ENCODE measurements around the gene MPDU1.
"Not testable (repeated sequence)": the region's sequence is repeated elsewhere in the genome, so short reads cannot be mapped to it uniquely, and the experiment has no call there.

MPDU1 gene

DNA sequence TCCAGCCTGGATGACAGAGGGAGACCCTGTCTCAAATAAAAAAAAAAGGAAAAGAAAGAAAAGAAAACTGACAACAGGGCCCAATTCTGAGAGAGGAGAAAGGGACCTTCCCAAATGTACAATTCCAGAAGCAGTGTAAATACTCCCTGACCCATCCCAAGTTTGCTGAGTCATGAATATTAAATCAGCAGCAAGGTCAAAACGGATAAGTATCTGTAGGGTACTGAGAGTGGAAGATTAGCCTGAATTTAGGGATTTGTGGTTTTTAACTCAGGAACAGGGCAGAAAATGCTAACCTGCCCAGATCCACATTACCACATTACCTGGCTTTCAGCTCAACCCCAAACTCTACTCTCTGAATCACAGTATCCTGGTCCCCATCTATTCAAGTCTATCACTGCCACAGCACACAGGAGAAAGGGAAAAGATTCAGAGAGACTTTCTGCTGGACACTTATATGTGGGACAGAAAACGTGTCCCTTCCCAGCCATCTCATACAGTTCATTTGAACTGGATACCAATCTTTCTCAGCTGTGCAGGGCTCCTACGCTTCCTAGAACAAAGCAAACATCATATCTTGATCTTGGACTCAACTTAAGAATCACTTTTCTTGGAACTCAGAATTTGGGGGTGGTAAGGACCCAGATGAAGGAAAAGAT lies 28.1 kb downstream of the MPDU1 start:
- Histone ChIP-seq H3K9ac (ENCODE audit: low read depth, low read length) (no peak overlapping the region), H3K36me3 (ENCODE audit: insufficient read depth, low read length) (no peaks in the 10 kb centered on the region), H3K9me3 (ENCODE audit: control insufficient read depth, insufficient read depth, low read length) (no peaks in the 10 kb centered on the region), H3K4me1 (ENCODE audit: insufficient read depth, low read length) (no peaks in the 10 kb centered on the region; the same call in 1 of the 2 replicates)

DNA sequence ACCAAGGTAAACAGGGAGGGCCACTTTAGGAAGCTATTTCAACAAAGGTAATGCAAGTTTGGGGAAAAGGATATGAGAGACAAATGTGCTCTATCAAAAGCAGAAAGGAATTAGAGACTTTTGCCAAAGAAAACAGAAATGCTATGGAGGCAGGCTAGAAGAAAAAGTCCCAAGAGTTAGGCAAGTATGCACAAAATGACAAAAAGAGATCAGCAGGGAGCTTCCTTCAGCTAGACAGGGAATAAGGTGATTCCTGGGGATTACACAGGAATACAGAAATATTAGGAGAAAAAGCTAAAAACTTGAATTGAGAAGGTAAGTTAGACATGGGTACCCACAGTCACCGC lies 28.6 kb downstream of the MPDU1 start:
- no peaks in the 10 kb centered on the region for H3K36me3 ChIP-seq (ENCODE audit: insufficient read depth, low read length)
- no peaks in the 10 kb centered on the region for H3K9me3 ChIP-seq (ENCODE audit: control insufficient read depth, insufficient read depth, low read length)
- no peaks in the 10 kb centered on the region; the same call in 1 of the 2 replicates for H3K4me1 ChIP-seq (ENCODE audit: insufficient read depth, low read length)
- no peak overlapping the region for H3K9ac ChIP-seq (ENCODE audit: low read depth, low read length)

DNA sequence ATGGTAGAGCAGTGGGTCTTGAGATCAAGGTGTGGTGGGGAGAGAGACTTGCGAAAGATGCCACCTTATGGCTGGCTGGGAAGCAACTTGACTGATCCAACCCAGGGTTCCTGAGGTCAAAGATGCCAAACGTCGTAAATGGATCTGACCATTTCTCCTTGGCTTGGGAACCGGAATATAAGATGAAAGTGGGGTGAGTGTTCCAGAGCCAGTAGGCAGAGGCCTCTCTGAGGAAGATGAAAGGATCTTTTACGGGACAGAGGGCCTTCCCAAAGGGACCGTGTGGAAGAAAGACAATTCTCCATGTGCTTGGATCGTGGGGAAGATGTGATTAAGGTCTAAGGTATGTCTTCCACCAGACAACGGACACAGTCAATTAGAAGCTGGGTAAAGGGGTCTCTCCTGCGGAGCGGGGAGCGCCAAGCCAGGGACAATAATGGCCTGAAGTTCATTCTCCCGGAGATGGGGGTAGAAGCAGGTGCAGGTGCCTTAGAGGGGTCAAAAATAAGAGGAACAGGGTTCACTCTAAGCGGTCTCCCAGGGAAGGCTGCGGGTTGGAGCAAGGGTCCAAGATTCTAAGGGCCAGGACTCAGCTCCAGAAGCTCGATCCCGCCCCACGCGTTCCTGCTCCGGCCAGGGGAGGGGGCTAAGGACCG lies 30.2 kb downstream of the MPDU1 start:
- H3K9ac ChIP-seq (ENCODE audit: low read depth, low read length): peak overlapping the region; percentile 84
- H3K4me1 ChIP-seq (ENCODE audit: insufficient read depth, low read length): no peaks in the 10 kb centered on the region; the same call in 1 of the 2 replicates
- no peaks in the 10 kb centered on the region for H3K36me3 ChIP-seq (ENCODE audit: insufficient read depth, low read length)
- H3K9me3 ChIP-seq (ENCODE audit: control insufficient read depth, insufficient read depth, low read length): no peaks in the 10 kb centered on the region

DNA sequence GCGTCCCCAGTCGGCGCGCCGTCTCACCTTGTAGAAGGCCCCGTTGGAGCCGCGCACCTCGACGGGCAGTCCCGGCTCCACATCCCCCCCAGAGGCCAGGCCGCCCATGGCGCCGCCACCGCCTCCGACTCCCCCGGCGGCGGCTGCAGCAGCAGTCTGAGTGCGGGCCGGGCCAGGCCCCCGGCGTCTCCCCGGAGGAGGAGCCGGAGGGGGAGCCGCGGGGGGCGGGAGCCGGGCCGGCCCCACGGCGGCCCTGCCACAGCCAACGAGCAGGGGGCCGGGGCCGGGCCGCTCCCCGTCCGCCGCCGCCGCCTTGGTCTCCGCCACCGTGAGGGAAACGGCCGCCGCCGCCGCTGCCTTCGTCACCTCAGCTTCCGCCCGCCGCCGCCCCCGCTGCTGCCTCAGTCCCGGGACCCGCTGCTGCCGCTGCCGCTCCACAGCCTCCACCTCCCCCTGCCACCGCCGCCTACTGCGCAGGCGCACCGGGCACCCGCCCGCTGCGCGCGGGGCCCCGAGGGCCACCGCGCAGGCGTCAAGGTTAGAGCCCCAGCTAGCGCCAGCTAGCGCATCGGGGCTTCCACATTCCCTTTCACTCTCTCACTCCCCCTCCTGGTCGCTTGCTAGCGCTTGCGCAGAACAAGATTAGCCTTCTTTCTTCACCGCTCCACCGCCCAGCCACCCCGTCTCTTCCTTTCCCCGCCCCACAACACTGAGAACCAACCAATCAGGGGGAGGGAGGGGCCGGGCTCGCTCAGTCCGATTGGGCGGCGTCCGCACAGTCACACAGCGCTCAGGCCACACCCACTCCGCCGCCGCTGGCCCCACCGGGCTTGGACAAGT lies 31.0 kb downstream of the MPDU1 start, which contains the start of gene FXR2:
Gene FXR2, minus strand, starts transcription at position 473 of the 840 bp plus-strand sequence. Its CDS starts 365 bp downstream, at position 108.
- Histone ChIP-seq H3K9me3 (ENCODE audit: control insufficient read depth, insufficient read depth, low read length) (no peaks in the 10 kb centered on the region), H3K36me3 (ENCODE audit: insufficient read depth, low read length) (no peaks in the 10 kb centered on the region), H3K4me1 (ENCODE audit: insufficient read depth, low read length) (no peaks in the 10 kb centered on the region; the same call in 1 of the 2 replicates), H3K9ac (ENCODE audit: low read depth, low read length) (peak within 1 kb of the TSS; percentile 84)

DNA sequence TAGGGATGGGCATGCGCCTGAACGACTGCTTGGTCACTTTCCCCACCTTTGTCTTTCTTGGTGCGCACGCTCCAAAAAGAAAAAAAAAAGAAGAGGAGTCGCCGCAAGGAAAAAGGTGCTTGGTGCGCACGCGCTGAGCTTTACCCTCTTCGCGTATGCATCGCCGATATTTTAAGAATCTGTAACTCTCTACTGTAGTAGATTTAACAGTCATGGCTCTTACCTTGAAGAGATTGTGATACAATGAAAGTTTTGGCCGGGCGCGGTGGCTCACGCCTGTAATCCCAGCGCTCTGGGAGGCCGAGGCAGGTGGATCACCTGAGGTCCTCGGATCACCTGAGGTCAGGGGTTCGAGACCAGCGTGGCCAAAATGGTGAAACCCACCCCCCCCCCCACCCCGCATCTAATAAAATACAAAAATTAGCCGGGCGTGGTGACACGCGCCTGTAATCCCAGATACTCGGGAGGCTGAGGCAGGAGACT lies 31.7 kb downstream of the MPDU1 start:
- no peaks in the 10 kb centered on the region for H3K36me3 ChIP-seq (ENCODE audit: insufficient read depth, low read length)
- H3K9ac ChIP-seq (ENCODE audit: low read depth, low read length): peak overlapping the region; percentile 42; the same call in 1 of the 2 replicates
- H3K4me1 ChIP-seq (ENCODE audit: insufficient read depth, low read length): no peaks in the 10 kb centered on the region; the same call in 1 of the 2 replicates
- no peaks in the 10 kb centered on the region for H3K9me3 ChIP-seq (ENCODE audit: control insufficient read depth, insufficient read depth, low read length)

DNA sequence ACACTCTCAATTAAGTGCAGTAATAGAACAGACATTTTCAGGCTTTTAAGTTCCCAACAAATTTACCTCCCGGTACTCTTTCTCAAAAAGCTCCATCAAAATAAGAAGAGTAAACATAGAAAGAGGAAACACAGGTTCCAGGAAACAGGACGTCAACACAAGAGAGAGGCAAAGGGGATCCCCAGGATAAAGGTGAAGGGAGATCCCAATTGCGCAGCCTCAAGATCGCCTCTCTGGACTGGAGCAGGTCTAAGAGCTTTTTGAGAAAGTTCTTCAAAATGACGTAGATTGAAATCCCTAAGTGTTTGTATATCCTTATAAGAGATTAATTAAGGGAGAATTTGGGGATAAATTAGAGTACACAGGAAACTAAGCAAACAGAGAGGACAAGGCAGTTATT lies 35.0 kb downstream of the MPDU1 start:
- Histone ChIP-seq H3K36me3 (ENCODE audit: insufficient read depth, low read length) (no peaks in the 10 kb centered on the region), H3K9me3 (ENCODE audit: control insufficient read depth, insufficient read depth, low read length) (no peaks in the 10 kb centered on the region), H3K4me1 (ENCODE audit: insufficient read depth, low read length) (no peaks in the 10 kb centered on the region; the same call in 1 of the 2 replicates), H3K9ac (ENCODE audit: low read depth, low read length) (no peak overlapping the region)

DNA sequence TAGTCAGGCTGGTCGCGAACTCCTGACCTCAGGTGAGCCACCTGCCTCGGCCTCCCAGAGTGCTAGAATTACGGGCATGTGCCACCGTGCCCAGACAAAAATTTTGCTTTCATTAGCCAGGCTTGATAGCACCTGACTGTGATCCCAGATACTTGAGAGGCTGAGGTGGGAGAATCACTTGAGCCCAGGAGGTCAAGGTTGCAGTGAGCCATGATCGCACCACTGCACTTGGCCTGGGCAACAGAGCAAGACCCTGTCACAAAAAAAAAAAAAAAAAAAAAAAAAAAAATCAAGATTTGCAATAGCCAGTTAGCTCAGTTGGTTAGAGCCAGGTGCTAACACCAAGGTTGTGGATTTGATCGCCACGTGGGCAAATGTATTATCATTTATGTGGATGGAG lies 37.2 kb downstream of the MPDU1 start:
- H3K9ac ChIP-seq (ENCODE audit: low read depth, low read length): no peak overlapping the region
- no peaks in the 10 kb centered on the region for H3K9me3 ChIP-seq (ENCODE audit: control insufficient read depth, insufficient read depth, low read length)
- no peaks in the 10 kb centered on the region for H3K36me3 ChIP-seq (ENCODE audit: insufficient read depth, low read length)
- H3K4me1 ChIP-seq (ENCODE audit: insufficient read depth, low read length): no peaks in the 10 kb centered on the region

DNA sequence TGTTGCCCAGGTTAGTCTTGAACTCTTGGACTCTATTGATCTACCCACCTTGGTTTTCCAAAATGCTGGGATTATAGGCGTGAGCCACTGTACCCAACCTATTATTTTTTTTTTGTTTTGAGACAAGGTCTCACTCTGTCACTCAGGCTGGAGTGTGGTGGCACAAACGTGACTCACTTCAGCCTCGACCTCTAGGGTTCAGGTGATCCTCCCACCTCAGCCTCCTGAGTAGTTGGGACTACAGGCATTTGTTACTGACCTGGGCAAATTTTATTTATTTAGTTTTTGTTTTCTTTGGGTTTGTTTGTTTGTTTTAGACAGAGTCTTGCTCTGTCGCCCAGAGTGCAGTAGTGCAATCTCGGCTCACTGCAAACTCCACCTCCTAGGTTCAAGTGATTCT lies 40.0 kb downstream of the MPDU1 start:
- H3K9ac ChIP-seq (ENCODE audit: low read depth, low read length): no peak overlapping the region
- no peaks in the 10 kb centered on the region for H3K4me1 ChIP-seq (ENCODE audit: insufficient read depth, low read length)
- 0 out of 2 replicates have a peak, but pooled peaks cover 3% of the 10 kb centered on the region for H3K36me3 ChIP-seq (ENCODE audit: insufficient read depth, low read length)
- H3K9me3 ChIP-seq (ENCODE audit: control insufficient read depth, insufficient read depth, low read length): no peaks in the 10 kb centered on the region

DNA sequence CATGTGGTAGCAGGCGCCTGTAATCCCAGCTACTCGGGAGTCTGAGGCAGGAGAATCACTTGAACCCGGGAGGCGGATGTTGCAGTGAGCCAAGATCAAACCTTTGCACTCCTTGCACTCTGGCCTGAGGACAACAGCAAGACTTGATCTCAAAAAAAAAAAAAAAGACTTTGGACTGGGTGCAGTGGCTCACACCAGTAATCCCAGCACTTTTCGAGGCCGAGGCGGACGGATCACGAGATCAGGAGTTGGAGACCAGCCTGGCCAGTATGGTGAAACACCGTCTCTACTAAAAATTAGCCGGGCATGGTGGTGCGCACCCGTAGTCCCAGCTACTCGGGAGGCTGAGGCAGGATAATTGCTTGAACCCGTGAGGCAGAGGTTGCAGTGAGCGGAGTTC lies 42.1 kb downstream of the MPDU1 start:
- not testable (repeated sequence) for H3K9ac ChIP-seq (ENCODE audit: low read depth, low read length); H3K9me3 ChIP-seq (ENCODE audit: control insufficient read depth, insufficient read depth, low read length); H3K36me3 ChIP-seq (ENCODE audit: insufficient read depth, low read length); H3K4me1 ChIP-seq (ENCODE audit: insufficient read depth, low read length)

DNA sequence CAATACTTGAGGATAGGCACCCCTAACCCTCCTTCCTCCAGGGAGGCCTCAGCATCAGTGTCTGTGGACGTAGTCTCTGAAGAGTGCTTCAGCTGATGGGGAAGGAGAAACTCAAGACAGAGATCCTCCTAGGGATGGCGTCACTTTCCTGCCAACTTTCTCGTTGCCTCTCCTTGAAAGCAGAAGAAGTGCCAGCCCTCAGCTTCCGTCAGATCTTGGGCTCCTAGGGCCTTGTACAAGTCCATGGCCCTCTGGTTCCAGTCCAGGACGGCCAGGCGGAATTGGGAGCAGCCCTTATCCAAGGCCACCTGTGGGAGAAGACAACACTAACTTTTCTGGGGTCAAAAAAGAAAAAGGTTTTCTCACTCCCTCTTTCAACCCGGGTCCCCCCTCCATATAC lies 42.7 kb downstream of the MPDU1 start:
- H3K9ac ChIP-seq (ENCODE audit: low read depth, low read length): peak overlapping the region; percentile 67; the same call in 1 of the 2 replicates

DNA sequence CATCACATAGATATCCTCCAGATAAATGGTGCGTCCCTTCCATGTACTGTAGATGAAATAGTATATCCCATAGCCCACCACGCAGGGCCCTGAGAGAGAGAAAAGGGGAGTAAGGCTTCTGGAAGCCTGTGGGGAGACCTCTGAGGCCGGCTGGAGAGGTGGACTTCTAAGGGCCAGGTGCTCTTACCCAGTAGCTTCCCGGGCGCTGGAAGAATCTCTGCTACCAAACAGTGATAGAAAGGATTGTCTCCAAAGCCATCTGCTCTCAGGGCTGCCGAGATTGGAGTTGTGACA lies 43.3 kb downstream of the MPDU1 start:
- 0 out of 2 replicates have a peak, but pooled peaks cover 3% of the 10 kb centered on the region for H3K36me3 ChIP-seq (ENCODE audit: insufficient read depth, low read length)
- no peaks in the 10 kb centered on the region for H3K9me3 ChIP-seq (ENCODE audit: control insufficient read depth, insufficient read depth, low read length)
- H3K9ac ChIP-seq (ENCODE audit: low read depth, low read length): peak overlapping the region; percentile 67
- no peaks in the 10 kb centered on the region for H3K4me1 ChIP-seq (ENCODE audit: insufficient read depth, low read length)

More for the DNA sequence above, 42.7 kb downstream of the MPDU1 start:
- Histone ChIP-seq H3K36me3 (ENCODE audit: insufficient read depth, low read length) (0 out of 2 replicates have a peak, but pooled peaks cover 3% of the 10 kb centered on the region), H3K9me3 (ENCODE audit: control insufficient read depth, insufficient read depth, low read length) (no peaks in the 10 kb centered on the region), H3K4me1 (ENCODE audit: insufficient read depth, low read length) (no peaks in the 10 kb centered on the region)

DNA sequence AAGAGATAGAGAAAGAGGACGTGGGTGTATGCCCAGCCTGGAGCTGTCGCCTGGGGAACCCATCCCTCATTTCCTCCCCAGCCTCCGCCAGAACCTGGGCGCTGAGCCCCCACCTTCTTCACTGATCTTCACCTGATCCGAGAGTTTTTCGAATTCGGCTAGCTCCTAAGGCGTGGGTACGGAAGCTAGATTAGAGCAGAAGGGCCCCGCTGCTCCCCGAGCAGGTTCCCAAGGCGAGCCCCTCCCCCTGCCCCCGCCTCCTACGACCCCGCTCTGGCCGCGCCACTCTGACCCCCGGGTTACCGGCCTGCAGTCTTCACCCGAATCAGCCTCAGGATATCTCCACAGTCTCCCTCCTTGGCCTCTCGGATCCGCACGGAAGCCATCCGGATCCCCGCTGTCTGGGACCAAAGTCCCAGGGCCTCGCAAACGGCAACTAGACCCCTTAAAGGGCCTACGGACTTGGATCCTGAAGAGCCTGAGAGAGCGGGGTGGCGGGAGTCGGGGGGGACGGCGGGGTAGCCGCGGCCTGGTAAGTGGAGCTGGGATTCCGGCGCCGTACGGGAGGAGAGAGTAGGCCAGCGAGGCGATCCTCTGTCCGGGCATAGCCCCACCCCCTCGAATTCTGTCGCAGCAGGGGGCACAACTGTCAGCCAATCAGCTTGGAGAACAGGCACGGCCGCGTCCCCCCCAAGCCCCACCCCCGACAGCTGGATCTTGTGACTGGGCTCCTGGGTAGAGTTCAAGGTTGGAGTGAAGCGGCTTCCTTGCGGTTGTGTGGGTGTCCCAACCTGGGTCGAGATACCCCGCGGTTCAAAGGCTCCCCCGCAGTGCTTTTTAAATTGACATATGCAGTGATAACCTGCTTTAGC lies 43.8 kb downstream of the MPDU1 start, which contains the start of gene SAT2:
Gene SAT2, minus strand, starts transcription at position 572 of the 872 bp plus-strand sequence. Its CDS starts 186 bp downstream, at position 386.
- peak within 1 kb of the TSS; percentile 67 for H3K9ac ChIP-seq (ENCODE audit: low read depth, low read length)
- H3K4me1 ChIP-seq (ENCODE audit: insufficient read depth, low read length): peaks cover under 1% of the 10 kb centered on the region; the same call in 1 of the 2 replicates
- H3K36me3 ChIP-seq (ENCODE audit: insufficient read depth, low read length): 0 out of 2 replicates have a peak, but pooled peaks cover 3% of the 10 kb centered on the region
- no peaks in the 10 kb centered on the region for H3K9me3 ChIP-seq (ENCODE audit: control insufficient read depth, insufficient read depth, low read length)

DNA sequence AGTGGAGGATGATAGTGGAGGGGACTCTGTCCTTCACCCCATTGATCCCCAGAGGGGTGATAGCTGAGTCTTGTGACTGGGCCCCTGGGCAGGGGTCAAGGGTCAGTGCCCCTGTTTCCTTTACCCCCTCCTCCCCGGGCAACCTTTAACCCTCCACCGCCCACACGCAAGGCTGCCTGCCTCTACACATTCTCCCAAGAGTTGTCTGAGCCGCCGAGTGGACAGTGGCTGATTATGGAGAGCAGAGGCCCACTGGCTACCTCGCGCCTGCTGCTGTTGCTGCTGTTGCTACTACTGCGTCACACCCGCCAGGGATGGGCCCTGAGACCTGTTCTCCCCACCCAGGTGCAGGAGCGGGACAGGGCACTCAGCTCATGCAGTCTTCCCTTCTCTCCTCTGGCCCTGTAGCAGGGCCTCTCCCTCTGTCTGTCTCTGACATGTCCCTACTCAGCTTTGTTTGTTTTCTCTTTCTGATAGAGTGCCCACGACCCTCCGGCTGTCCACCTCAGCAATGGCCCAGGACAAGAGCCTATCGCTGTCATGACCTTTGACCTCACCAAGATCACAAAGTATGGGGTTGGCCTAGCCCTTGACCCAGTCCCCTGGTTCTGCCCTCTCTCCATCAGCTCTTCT lies 46.4 kb downstream of the MPDU1 start, which contains the start of gene SHBG:
Gene SHBG, plus strand, starts transcription at position 197 of the 633 bp plus-strand sequence. Its CDS starts 38 bp downstream, at position 235.
- Histone ChIP-seq H3K36me3 (ENCODE audit: insufficient read depth, low read length) (0 out of 2 replicates have a peak, but pooled peaks cover 3% of the 10 kb centered on the region), H3K9ac (ENCODE audit: low read depth, low read length) (no peak within 1 kb of the TSS), H3K9me3 (ENCODE audit: control insufficient read depth, insufficient read depth, low read length) (no peaks in the 10 kb centered on the region), H3K4me1 (ENCODE audit: insufficient read depth, low read length) (peaks cover 6% of the 10 kb centered on the region; the same call in 1 of the 2 replicates)

Data from ES-I3 (cell line).